Measurements from ENCODE around the gene ZNF407. TPM values are rescaled to one million over a fixed set of nuclear protein-coding genes. Genes with fewer than 3 reads are reported as not detected.
A peak's percentile ranks its signal among the peaks of the same experiment; 100 is the strongest.

The ZNF407 gene
- total RNA-seq, 1 experiment from 2014 or later = 18.1 TPM

DNA sequence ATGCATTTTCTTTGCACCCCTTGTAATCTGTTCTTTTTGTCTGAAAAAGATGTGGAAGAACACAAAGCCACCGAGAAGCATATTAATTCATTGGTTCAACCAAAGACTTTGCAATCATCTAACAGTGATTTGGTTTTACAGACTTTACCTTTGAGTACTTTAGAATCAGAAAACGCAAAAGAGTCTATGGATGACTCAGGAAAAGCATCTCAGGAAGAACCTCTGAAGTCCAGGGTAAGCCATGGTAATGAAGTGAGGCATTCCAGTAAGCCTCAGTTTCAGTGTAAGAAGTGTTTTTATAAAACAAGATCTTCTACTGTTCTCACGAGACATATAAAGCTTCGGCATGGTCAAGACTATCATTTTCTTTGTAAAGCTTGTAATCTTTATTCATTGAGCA, 35.2 kb downstream of the ZNF407 start:
- Histone ChIP-seq H2AFZ (ENCODE audit: low read length) (no peak overlapping the region), H3K9me3 (ENCODE audit: low read length) (no peaks in the 10 kb centered on the region), H3K27ac (ENCODE audit: low read length) (no peak overlapping the region), H3K4me1 (ENCODE audit: low read length) (no peaks in the 10 kb centered on the region), H4K20me1 (ENCODE audit: insufficient read depth, low read depth, low read length) (no peaks in the 10 kb centered on the region), H3K27me3 (ENCODE audit: low read length) (no peaks in the 10 kb centered on the region), H3K79me2 (ENCODE audit: low read length) (peaks cover 25% of the 10 kb centered on the region), H3K4me2 (ENCODE audit: low read depth, low read length, poor library complexity, severe bottlenecking) (no peak overlapping the region), H3K36me3 (ENCODE audit: insufficient read depth, low read length) (no peaks in the 10 kb centered on the region), H3K9ac (ENCODE audit: low read length) (no peak overlapping the region), H3K4me3 (ENCODE audit: low read length) (no peak overlapping the region), H3K9me2 (replicated peaks; ENCODE audit: insufficient read depth, low read length) (no peaks in the 10 kb centered on the region)
- DNase-seq = no peak

GRCh38 chr18:74633652-74634352, 36.1 kb downstream of the ZNF407 start:
- no peak overlapping the region for H3K4me2 ChIP-seq (ENCODE audit: low read depth, low read length, poor library complexity, severe bottlenecking)
- H3K27ac ChIP-seq (ENCODE audit: low read length) = no peak overlapping the region
- H3K9me3 ChIP-seq (ENCODE audit: low read length) = no peaks in the 10 kb centered on the region
- peaks cover 19% of the 10 kb centered on the region for H3K79me2 ChIP-seq (ENCODE audit: low read length)
- no peaks in the 10 kb centered on the region for H4K20me1 ChIP-seq (ENCODE audit: insufficient read depth, low read depth, low read length)
- no peak overlapping the region for H3K9ac ChIP-seq (ENCODE audit: low read length)
- H3K9me2 ChIP-seq (replicated peaks; ENCODE audit: insufficient read depth, low read length) = no peaks in the 10 kb centered on the region
- no peak overlapping the region for H2AFZ ChIP-seq (ENCODE audit: low read length)
- no peaks in the 10 kb centered on the region for H3K36me3 ChIP-seq (ENCODE audit: insufficient read depth, low read length)
- no peaks in the 10 kb centered on the region for H3K4me1 ChIP-seq (ENCODE audit: low read length)
- no peak overlapping the region for H3K4me3 ChIP-seq (ENCODE audit: low read length)
- no peaks in the 10 kb centered on the region for H3K27me3 ChIP-seq (ENCODE audit: low read length)
- DNase-seq = no peak

GRCh38 chr18:74635224-74635975, 37.7 kb downstream of the ZNF407 start:
- Histone ChIP-seq H3K9me2 (replicated peaks; ENCODE audit: insufficient read depth, low read length) (no peaks in the 10 kb centered on the region), H3K27ac (ENCODE audit: low read length) (no peak overlapping the region), H3K9ac (ENCODE audit: low read length) (no peak overlapping the region), H3K4me1 (ENCODE audit: low read length) (peaks cover 10% of the 10 kb centered on the region), H3K79me2 (ENCODE audit: low read length) (peaks cover 7% of the 10 kb centered on the region; the same call in 1 of the 2 replicates), H2AFZ (ENCODE audit: low read length) (no peak overlapping the region), H3K4me3 (ENCODE audit: low read length) (no peak overlapping the region), H3K36me3 (ENCODE audit: insufficient read depth, low read length) (no peaks in the 10 kb centered on the region), H3K4me2 (ENCODE audit: low read depth, low read length, poor library complexity, severe bottlenecking) (no peak overlapping the region), H3K27me3 (ENCODE audit: low read length) (no peaks in the 10 kb centered on the region), H4K20me1 (ENCODE audit: insufficient read depth, low read depth, low read length) (no peaks in the 10 kb centered on the region), H3K9me3 (ENCODE audit: low read length) (no peaks in the 10 kb centered on the region)
- DNase-seq = no peak

- no peaks in the 10 kb centered on the region for H3K36me3 ChIP-seq (ENCODE audit: insufficient read depth, low read length)
- H2AFZ ChIP-seq (ENCODE audit: low read length) = no peak overlapping the region
- no peak for DNase-seq
- peaks cover 24% of the 10 kb centered on the region for H3K4me1 ChIP-seq (ENCODE audit: low read length)
- H3K27me3 ChIP-seq (ENCODE audit: low read length) = no peaks in the 10 kb centered on the region
- H3K9ac ChIP-seq (ENCODE audit: low read length) = no peak overlapping the region
- no peaks in the 10 kb centered on the region for H3K9me3 ChIP-seq (ENCODE audit: low read length)
- 0 out of 2 replicates have a peak, but pooled peaks cover 2% of the 10 kb centered on the region for H3K79me2 ChIP-seq (ENCODE audit: low read length)
- H3K4me2 ChIP-seq (ENCODE audit: low read depth, low read length, poor library complexity, severe bottlenecking) = no peak overlapping the region
- no peak overlapping the region for H3K4me3 ChIP-seq (ENCODE audit: low read length)
- H3K27ac ChIP-seq (ENCODE audit: low read length) = no peak overlapping the region
- H4K20me1 ChIP-seq (ENCODE audit: insufficient read depth, low read depth, low read length) = no peaks in the 10 kb centered on the region
- H3K9me2 ChIP-seq (replicated peaks; ENCODE audit: insufficient read depth, low read length) = no peaks in the 10 kb centered on the region
Measured at GRCh38 chr18:74637070-74637469, 39.4 kb downstream of the ZNF407 start.

GRCh38 chr18:74638210-74638609, 40.5 kb downstream of the ZNF407 start:
- H3K9me2 ChIP-seq (replicated peaks; ENCODE audit: insufficient read depth, low read length) = no peaks in the 10 kb centered on the region
- H3K27ac ChIP-seq (ENCODE audit: low read length) = no peak overlapping the region
- no peak overlapping the region for H2AFZ ChIP-seq (ENCODE audit: low read length)
- no peak overlapping the region for H3K4me3 ChIP-seq (ENCODE audit: low read length)
- H3K4me2 ChIP-seq (ENCODE audit: low read depth, low read length, poor library complexity, severe bottlenecking) = no peak overlapping the region
- 0 out of 2 replicates have a peak, but pooled peaks cover 2% of the 10 kb centered on the region for H3K79me2 ChIP-seq (ENCODE audit: low read length)
- H3K9ac ChIP-seq (ENCODE audit: low read length) = no peak overlapping the region
- no peak for DNase-seq
- no peaks in the 10 kb centered on the region for H3K27me3 ChIP-seq (ENCODE audit: low read length)
- no peaks in the 10 kb centered on the region for H4K20me1 ChIP-seq (ENCODE audit: insufficient read depth, low read depth, low read length)
- H3K9me3 ChIP-seq (ENCODE audit: low read length) = no peaks in the 10 kb centered on the region
- H3K36me3 ChIP-seq (ENCODE audit: insufficient read depth, low read length) = no peaks in the 10 kb centered on the region
- peaks cover 27% of the 10 kb centered on the region for H3K4me1 ChIP-seq (ENCODE audit: low read length)

- no peaks in the 10 kb centered on the region for H3K27me3 ChIP-seq (ENCODE audit: low read length)
- no peak overlapping the region for H3K9ac ChIP-seq (ENCODE audit: low read length)
- no peaks in the 10 kb centered on the region for H3K9me3 ChIP-seq (ENCODE audit: low read length)
- H3K27ac ChIP-seq (ENCODE audit: low read length) = no peak overlapping the region
- H3K79me2 ChIP-seq (ENCODE audit: low read length) = 0 out of 2 replicates have a peak, but pooled peaks cover 2% of the 10 kb centered on the region
- no peak overlapping the region for H3K4me3 ChIP-seq (ENCODE audit: low read length)
- H4K20me1 ChIP-seq (ENCODE audit: insufficient read depth, low read depth, low read length) = no peaks in the 10 kb centered on the region
- H3K4me1 ChIP-seq (ENCODE audit: low read length) = peaks cover 35% of the 10 kb centered on the region
- no peaks in the 10 kb centered on the region for H3K9me2 ChIP-seq (replicated peaks; ENCODE audit: insufficient read depth, low read length)
- peak overlapping the region; percentile 40 for H3K4me2 ChIP-seq (ENCODE audit: low read depth, low read length, poor library complexity, severe bottlenecking)
- no peaks in the 10 kb centered on the region for H3K36me3 ChIP-seq (ENCODE audit: insufficient read depth, low read length)
- no peak for DNase-seq
- H2AFZ ChIP-seq (ENCODE audit: low read length) = no peak overlapping the region
Measured at GRCh38 chr18:74644713-74645112, 47.0 kb downstream of the ZNF407 start.

GRCh38 chr18:74645679-74646078, 48.0 kb downstream of the ZNF407 start:
- Histone ChIP-seq H3K9me3 (ENCODE audit: low read length) (no peaks in the 10 kb centered on the region), H3K4me2 (ENCODE audit: low read depth, low read length, poor library complexity, severe bottlenecking) (no peak overlapping the region), H3K36me3 (ENCODE audit: insufficient read depth, low read length) (no peaks in the 10 kb centered on the region), H3K4me3 (ENCODE audit: low read length) (no peak overlapping the region), H3K9ac (ENCODE audit: low read length) (no peak overlapping the region), H3K4me1 (ENCODE audit: low read length) (peaks cover 32% of the 10 kb centered on the region), H3K9me2 (replicated peaks; ENCODE audit: insufficient read depth, low read length) (no peaks in the 10 kb centered on the region), H2AFZ (ENCODE audit: low read length) (no peak overlapping the region), H4K20me1 (ENCODE audit: insufficient read depth, low read depth, low read length) (no peaks in the 10 kb centered on the region), H3K79me2 (ENCODE audit: low read length) (0 out of 2 replicates have a peak, but pooled peaks cover 2% of the 10 kb centered on the region), H3K27ac (ENCODE audit: low read length) (no peak overlapping the region), H3K27me3 (ENCODE audit: low read length) (no peaks in the 10 kb centered on the region)
- no peak for DNase-seq

DNA sequence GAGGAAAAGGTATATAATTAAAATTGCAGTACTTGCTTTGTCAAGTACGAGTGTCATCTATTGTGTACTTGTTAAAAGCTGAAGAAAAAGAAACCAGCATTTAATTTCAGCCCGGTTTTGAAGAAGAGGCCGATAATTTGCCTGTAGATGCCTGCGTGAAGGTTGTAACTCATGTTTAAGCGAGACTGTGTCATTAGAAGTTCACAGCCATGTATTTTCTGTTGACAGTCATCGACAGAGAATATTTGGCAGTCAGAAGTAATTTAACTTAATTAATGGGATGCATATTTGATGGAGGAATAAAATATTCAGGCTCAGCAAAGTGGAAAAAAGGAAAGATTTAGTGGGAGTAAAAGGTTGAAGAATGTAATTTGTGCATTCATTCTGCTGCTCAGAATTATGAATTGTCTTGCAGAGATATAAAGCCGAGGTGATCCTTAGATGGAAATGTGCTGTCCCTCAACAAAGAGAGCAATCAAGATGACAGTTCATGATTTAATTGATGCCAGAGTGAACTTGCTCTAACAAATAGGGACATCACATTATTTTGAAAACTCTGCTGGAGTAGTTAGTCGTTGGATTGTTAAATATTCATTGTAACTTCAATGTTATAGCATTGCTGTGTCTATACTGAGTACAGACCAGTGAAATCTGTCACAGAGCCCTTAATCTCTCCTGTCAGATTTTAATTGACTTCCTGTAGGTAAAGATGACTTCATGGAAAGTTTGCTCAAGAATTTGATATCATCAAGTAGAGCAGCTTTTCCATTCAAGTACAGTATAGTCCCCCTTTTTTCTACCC, 53.9 kb downstream of the ZNF407 start:
- no peak overlapping the region for H3K4me3 ChIP-seq (ENCODE audit: low read length)
- peaks cover 10% of the 10 kb centered on the region for H3K4me1 ChIP-seq (ENCODE audit: low read length)
- H3K9me2 ChIP-seq (replicated peaks; ENCODE audit: insufficient read depth, low read length) = no peaks in the 10 kb centered on the region
- no peak for DNase-seq
- H3K9me3 ChIP-seq (ENCODE audit: low read length) = no peaks in the 10 kb centered on the region
- H3K27me3 ChIP-seq (ENCODE audit: low read length) = no peaks in the 10 kb centered on the region
- no peak overlapping the region for H3K9ac ChIP-seq (ENCODE audit: low read length)
- no peaks in the 10 kb centered on the region for H3K36me3 ChIP-seq (ENCODE audit: insufficient read depth, low read length)
- peaks cover 4% of the 10 kb centered on the region; the same call in 1 of the 2 replicates for H3K79me2 ChIP-seq (ENCODE audit: low read length)
- no peak overlapping the region for H3K4me2 ChIP-seq (ENCODE audit: low read depth, low read length, poor library complexity, severe bottlenecking)
- H3K27ac ChIP-seq (ENCODE audit: low read length) = no peak overlapping the region
- no peak overlapping the region for H2AFZ ChIP-seq (ENCODE audit: low read length)
- H4K20me1 ChIP-seq (ENCODE audit: insufficient read depth, low read depth, low read length) = no peaks in the 10 kb centered on the region

All from Karpas-422 (cell line).